ENCODE data around the gene C5orf34. TPM values are rescaled to one million over a fixed set of nuclear protein-coding genes. Genes with fewer than 3 reads are reported as not detected.
"Not testable (repeated sequence)": the region's sequence is repeated elsewhere in the genome, so short reads cannot be mapped to it uniquely, and the experiment has no call there.

Gene C5orf34
- total RNA-seq, 2 donors from 2014 or later, result 0.51 to 0.56 TPM

DNA sequence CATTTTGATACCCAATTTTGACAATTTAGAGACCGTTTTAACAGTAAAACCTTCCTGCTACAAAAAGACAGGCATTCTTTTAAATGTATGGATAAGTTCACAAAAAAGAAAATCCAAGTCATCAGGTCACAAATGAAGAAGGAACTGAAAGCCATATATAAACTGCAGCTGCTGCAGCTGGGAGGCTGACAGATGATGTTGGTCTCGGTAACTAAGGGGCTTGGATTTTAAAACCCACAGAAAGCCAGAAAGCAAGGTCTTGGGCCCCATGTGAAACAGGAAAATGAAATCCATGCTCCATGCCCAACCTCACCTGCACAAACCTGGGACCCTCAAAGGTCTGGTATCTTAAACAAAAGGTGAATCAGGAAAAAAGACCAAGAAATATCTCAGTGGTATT is 15.7 kb upstream of the C5orf34 start:
- peaks cover 59% of the 10 kb centered on the region for H3K36me3 ChIP-seq
- H3K4me1 ChIP-seq, result no peaks in the 10 kb centered on the region
- TF ChIP-seq, protein P1, sequence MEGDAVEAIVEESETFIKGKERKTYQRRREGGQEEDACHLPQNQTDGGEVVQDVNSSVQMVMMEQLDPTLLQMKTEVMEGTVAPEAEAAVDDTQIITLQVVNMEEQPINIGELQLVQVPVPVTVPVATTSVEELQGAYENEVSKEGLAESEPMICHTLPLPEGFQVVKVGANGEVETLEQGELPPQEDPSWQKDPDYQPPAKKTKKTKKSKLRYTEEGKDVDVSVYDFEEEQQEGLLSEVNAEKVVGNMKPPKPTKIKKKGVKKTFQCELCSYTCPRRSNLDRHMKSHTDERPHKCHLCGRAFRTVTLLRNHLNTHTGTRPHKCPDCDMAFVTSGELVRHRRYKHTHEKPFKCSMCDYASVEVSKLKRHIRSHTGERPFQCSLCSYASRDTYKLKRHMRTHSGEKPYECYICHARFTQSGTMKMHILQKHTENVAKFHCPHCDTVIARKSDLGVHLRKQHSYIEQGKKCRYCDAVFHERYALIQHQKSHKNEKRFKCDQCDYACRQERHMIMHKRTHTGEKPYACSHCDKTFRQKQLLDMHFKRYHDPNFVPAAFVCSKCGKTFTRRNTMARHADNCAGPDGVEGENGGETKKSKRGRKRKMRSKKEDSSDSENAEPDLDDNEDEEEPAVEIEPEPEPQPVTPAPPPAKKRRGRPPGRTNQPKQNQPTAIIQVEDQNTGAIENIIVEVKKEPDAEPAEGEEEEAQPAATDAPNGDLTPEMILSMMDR (IDR thresholded peaks at IDR 0.05), result no peak
- DNase-seq (ENCODE audit: low spot score), result no peak
- H3K27ac ChIP-seq, result no peak overlapping the region
- no peaks in the 10 kb centered on the region for H3K27me3 ChIP-seq
- H3K4me3 ChIP-seq, result no peak overlapping the region
- H3K9me3 ChIP-seq, result no peaks in the 10 kb centered on the region

DNA sequence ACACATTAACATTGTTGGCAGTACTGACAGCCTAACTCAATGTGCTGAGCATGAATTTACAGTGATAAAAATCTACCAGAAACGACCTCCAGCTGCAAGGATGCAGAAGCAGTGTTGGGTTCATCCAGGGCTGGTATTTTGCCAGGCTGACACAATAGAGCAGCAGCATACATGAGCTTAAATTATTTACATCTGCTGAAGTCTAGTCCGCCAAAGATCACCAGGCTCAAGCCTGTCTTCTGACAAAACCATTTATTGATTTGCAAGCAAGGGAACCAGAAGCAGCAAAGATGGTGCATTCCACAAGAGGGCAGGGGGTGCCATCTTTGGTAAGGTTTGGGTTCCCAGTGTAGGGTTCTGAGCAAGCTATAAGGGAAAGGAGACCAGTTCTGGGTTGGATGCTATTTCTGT is 8.7 kb upstream of the C5orf34 start:
- Histone ChIP-seq H3K9me3 (no peaks in the 10 kb centered on the region), H3K36me3 (peaks cover 26% of the 10 kb centered on the region), H3K27me3 (no peaks in the 10 kb centered on the region), H3K27ac (no peak overlapping the region), H3K4me3 (no peak overlapping the region), H3K4me1 (no peaks in the 10 kb centered on the region)
- DNase-seq (ENCODE audit: low spot score), result no peak
- TF ChIP-seq, protein P1 (IDR thresholded peaks at IDR 0.05), result no peak

DNA sequence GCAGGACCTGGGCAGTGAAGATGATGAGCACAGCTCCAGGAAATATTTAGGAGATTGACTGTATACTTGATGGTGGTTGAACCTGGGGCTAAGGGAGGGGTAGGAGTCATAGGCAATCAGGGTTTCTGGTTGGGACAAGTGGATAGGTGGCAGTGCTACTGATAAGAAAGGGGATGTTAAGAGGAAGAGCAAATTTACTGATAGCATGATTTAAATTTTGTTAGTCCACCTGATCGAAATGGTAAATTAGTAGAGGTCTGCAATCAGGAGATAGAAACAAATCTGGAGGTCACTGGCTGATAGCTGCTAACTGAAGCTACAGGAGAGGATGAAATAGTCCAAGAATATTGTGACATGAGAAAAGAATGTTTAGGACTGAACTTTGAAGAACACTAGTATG is 5.7 kb upstream of the C5orf34 start:
- TF ChIP-seq, protein P1 (IDR thresholded peaks at IDR 0.05), result no peak
- Histone ChIP-seq H3K27ac (no peak overlapping the region), H3K27me3 (no peaks in the 10 kb centered on the region), H3K9me3 (no peaks in the 10 kb centered on the region), H3K36me3 (peaks cover 15% of the 10 kb centered on the region), H3K4me1 (peaks cover 0 to 5% of the 10 kb centered on the region in 2 donors), H3K4me3 (no peak overlapping the region)
- DNase-seq (ENCODE audit: low spot score), result no peak

DNA sequence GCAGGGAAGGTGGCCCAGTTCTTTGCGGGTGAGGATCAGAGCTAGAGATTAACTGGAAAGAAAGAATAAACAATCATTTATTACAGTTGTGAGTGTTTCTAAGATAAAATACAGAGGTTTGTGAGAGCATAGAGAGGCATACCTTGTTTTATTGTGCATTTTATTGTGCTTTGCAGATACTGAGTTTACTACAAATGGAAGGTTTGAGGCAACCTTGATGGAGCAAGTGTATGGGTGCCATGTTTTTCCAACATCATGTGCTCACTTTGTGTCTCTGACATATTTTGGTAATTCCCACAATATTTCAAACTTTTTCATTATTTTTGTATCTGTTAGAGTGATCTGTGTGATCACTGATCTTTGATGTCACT is 715 bp upstream of the C5orf34 start:
- Histone ChIP-seq H3K27me3 (no peaks in the 10 kb centered on the region), H3K36me3 (no peaks in the 10 kb centered on the region), H3K9me3 (no peaks in the 10 kb centered on the region), H3K27ac (peak overlapping the region; percentile 82 to 84), H3K4me3 (peak overlapping the region; percentile 45 to 69), H3K4me1 (peaks cover 0 to 15% of the 10 kb centered on the region in 2 donors)
- no peak for DNase-seq (ENCODE audit: low spot score)
- TF ChIP-seq, protein P1 (IDR thresholded peaks at IDR 0.05), result no peak

DNA sequence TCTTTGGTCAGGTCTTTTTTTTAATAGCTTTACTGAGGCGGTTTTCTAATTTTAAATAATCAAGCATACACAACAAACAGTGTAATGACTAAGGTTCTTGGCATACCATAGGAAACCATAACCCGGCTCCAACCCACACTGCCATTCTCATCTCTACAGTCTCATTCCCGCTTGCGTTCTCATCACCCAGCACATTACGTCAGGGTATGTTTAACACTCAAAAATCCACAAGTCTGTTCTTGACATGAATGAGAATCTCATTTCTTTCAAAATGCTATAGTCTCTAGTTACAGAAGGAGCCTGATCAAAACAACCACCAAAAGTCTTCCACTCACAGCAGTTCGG is 505 bp downstream of the C5orf34 start:
- Histone ChIP-seq H3K4me1 (peaks cover 0 to 15% of the 10 kb centered on the region in 2 donors), H3K27ac (peak overlapping the region; percentile 82 to 84), H3K4me3 (peak overlapping the region; percentile 45 to 69), H3K9me3 (no peaks in the 10 kb centered on the region), H3K36me3 (no peaks in the 10 kb centered on the region), H3K27me3 (no peaks in the 10 kb centered on the region)
- TF ChIP-seq, protein P1 (IDR thresholded peaks at IDR 0.05), result no peak
- no peak for DNase-seq (ENCODE audit: low spot score)

DNA sequence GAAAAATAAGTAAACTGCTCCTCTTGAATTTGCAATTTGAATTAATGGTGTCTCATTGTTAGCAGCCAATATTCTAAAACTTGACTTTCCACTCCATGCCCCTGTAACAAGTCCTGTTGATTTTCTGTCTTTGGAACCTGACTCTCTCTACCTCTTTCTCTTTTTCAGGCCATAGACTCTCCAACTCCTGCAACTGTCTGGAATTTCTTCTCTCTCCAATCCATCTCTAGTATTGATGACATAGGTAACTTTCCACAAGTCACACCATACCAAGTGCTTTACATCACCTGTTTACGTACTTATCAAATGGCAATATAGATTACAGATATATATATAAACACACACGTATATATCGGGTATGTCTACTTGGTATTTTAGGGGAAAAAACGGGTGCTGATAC is 923 bp downstream of the C5orf34 start:
- H3K27ac ChIP-seq, result no peak overlapping the region
- no peaks in the 10 kb centered on the region for H3K27me3 ChIP-seq
- no peaks in the 10 kb centered on the region for H3K36me3 ChIP-seq
- H3K9me3 ChIP-seq, result no peaks in the 10 kb centered on the region
- DNase-seq (ENCODE audit: low spot score), result no peak
- TF ChIP-seq, protein P1 (IDR thresholded peaks at IDR 0.05), result no peak
- H3K4me3 ChIP-seq, result peak overlapping the region in 1 of 2 donors; percentile 69
- peaks cover 0 to 15% of the 10 kb centered on the region in 2 donors for H3K4me1 ChIP-seq

DNA sequence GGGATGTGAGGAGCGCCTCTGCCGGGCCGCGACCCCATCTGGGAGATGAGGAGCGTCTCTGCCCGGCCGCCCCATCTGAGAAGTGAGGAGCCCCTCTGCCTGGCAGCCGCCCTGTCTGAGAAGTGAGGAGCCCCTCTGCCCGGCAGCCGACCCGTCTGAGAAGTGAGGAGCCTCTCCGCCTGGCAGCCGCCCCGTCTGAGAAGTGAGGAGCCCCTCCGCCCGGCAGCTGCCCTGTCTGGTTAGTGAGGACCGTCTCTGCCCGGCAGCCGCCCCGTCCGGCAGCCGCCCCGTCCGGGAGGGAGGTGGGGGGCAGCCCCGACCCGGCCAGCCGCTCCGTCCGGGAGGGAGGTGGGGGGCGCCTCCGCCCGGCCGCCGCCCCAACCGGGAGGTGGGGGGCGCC is 3.9 kb downstream of the C5orf34 start:
- not testable (repeated sequence) for H3K9me3 ChIP-seq; H3K4me3 ChIP-seq; H3K27ac ChIP-seq; H3K36me3 ChIP-seq; H3K27me3 ChIP-seq; DNase-seq (ENCODE audit: low spot score)
- peaks cover 0 to 15% of the 10 kb centered on the region in 2 donors for H3K4me1 ChIP-seq

Measured in right atrium auricular region (tissue), 2 donors.